Natural killer cell (primary cell): ENCODE results near the gene NR1H2. TPM values are rescaled to one million over a fixed set of nuclear protein-coding genes. Genes with fewer than 3 reads are reported as not detected.

ENCODE experiments used
- ATAC-seq, 3 donors: fragments of 150-1000 bp in 2 of 3; fragments of 200-7000 bp in 1 of 3; cut with Tn5 transposase; 1 replicate in 1 of 3; 2 replicates in 2 of 3; pipeline ENCODE4 v1.10.0; 2021; ENCODE audit warnings: mild to moderate bottlenecking in 2 of 3, moderate library complexity in 2 of 3
- DNase-seq, 2 donors: peaks; one replicate each; pipeline versions ENCODE4 v3.0.0 to v3.0.0-alpha.2; 2013 to 2021; ENCODE audit warnings: mixed read lengths in 1 of 2
- H3K27ac ChIP-seq: one replicate; pipeline ENCODE4 v1.5.1; 2013; ENCODE audit warnings: mild to moderate bottlenecking, low read length
- H3K27me3 ChIP-seq: one replicate; pipeline ENCODE4 v1.6.1; 2013; ENCODE audit warnings: low read length; ENCODE audit not compliant: control insufficient read depth, insufficient read depth
- H3K36me3 ChIP-seq: one replicate; pipeline ENCODE4 v1.6.1; 2013; ENCODE audit warnings: low read length; ENCODE audit not compliant: control insufficient read depth, insufficient read depth
- H3K4me1 ChIP-seq: one replicate; pipeline ENCODE4 v1.6.1; 2013; ENCODE audit warnings: low read length; ENCODE audit not compliant: control insufficient read depth, insufficient read depth
- H3K4me3 ChIP-seq: one replicate; pipeline ENCODE4 v1.5.1; 2013; ENCODE audit warnings: low read length
- H3K9me3 ChIP-seq: one replicate; pipeline ENCODE4 v1.6.1; 2013; ENCODE audit warnings: low read length; ENCODE audit not compliant: control insufficient read depth, insufficient read depth
- H3K27ac Mint-ChIP-seq, 2 donors: one replicate each; pipeline ENCODE4 v1.8.0; 2022; ENCODE audit warnings: mild to moderate bottlenecking in 2 of 2, mixed read lengths in 2 of 2, moderate library complexity in 1 of 2
- H3K27me3 Mint-ChIP-seq, 2 donors: one replicate each; pipeline ENCODE4 v1.8.0; 2022; ENCODE audit warnings: low read depth in 2 of 2, mixed read lengths in 2 of 2
- H3K36me3 Mint-ChIP-seq: one replicate; pipeline ENCODE4 v1.8.0; 2022; ENCODE audit warnings: mixed read lengths
- H3K4me1 Mint-ChIP-seq, 2 donors: one replicate each; pipeline ENCODE4 v1.8.0; 2022; ENCODE audit warnings: mixed read lengths in 2 of 2
- H3K4me3 Mint-ChIP-seq: one replicate; pipeline ENCODE4 v1.8.0; 2022; ENCODE audit warnings: mild to moderate bottlenecking, moderate library complexity, mixed read lengths
- H3K9me3 Mint-ChIP-seq, 2 donors: one replicate each; pipeline ENCODE4 v1.8.0; 2022; ENCODE audit warnings: mixed read lengths in 2 of 2
- CTCF ChIP-seq: fragments of 200-600 bp; IDR thresholded peaks from one replicate; pipeline ENCODE4 v1.8.0; 2022; ENCODE audit warnings: antibody characterized with exemption
- WGBS: methylation state at CpG from one replicate; pipeline ENCODE4 v1.1.7; 2013; ENCODE audit warnings: missing lambda C conversion rate; ENCODE audit not compliant: insufficient coverage; 5-methylcytosine and 5-hydroxymethylcytosine counted together
- intact Hi-C: fragments of 100-400 bp; cut with micrococcal nuclease; formaldehyde crosslinking; loops from one replicate; pipeline ENCODE4 v1.14.2; 2022
- total RNA-seq, 4 donors: library from RNA; stranded (reverse); fragments of 120-200 nt in 1 of 4; gene quantifications; one replicate each; pipeline versions ENCODE4 v1.2.3 to v1.2.4, GENCODE V29; 2013 to 2022

Gene NR1H2
- total RNA-seq, 3 donors from 2014 or later (not counting 1 experiment from before 2014, with no cell fraction given): 185 to 217 (median 211) TPM

- Histone ChIP-seq H3K27me3 (peaks cover 11% of the 10 kb centered on the region), H3K27ac (peak overlapping the region; percentile 74), H3K36me3 (no peaks in the 10 kb centered on the region), H3K4me3 (peak overlapping the region; percentile 49), H3K4me1 (peaks cover 45% of the 10 kb centered on the region), H3K9me3 (no peaks in the 10 kb centered on the region)
- Mint-ChIP-seq H3K36me3 (no peaks in the 10 kb centered on the region), H3K4me1 (peaks cover 9 to 22% of the 10 kb centered on the region in 2 donors), H3K9me3 (no peaks in the 10 kb centered on the region), H3K27ac (peak overlapping the region; percentile 77 to 92), H3K4me3 (peak overlapping the region; percentile 94), H3K27me3 (peaks cover 6 to 16% of the 10 kb centered on the region in 2 donors)
- no peak for TF ChIP-seq CTCF
- peak; percentile 87 to 93 for DNase-seq
- intact Hi-C loops: no loop called here
- ATAC-seq: peak; percentile 92 to 96 (median 92)
- WGBS: under 1% methylated on average over 48 of the region's 54 CpGs
Observed at GRCh38 chr19:50431343-50432220, 55.3 kb downstream of the NR1H2 start.

- peaks cover 11% of the 10 kb centered on the region for H3K27me3 ChIP-seq
- peaks cover 43% of the 10 kb centered on the region for H3K4me1 ChIP-seq
- peak; percentile 27 to 38 for DNase-seq
- H3K27ac ChIP-seq: peak within 1 kb of the TSS; percentile 74
- peak within 1 kb of the TSS; percentile 49 for H3K4me3 ChIP-seq
- Mint-ChIP-seq H3K36me3 (no peaks in the 10 kb centered on the region), H3K27me3 (peaks cover 13 to 20% of the 10 kb centered on the region in 2 donors), H3K27ac (peak within 1 kb of the TSS; percentile 77 to 92), H3K9me3 (no peaks in the 10 kb centered on the region), H3K4me1 (peaks cover 9 to 22% of the 10 kb centered on the region in 2 donors), H3K4me3 (peak within 1 kb of the TSS; percentile 94)
- 5% methylated on average over 40 of the region's 40 CpGs for WGBS
- intact Hi-C loops: no loop called here
- no peak for TF ChIP-seq CTCF
- no peaks in the 10 kb centered on the region for H3K9me3 ChIP-seq
- H3K36me3 ChIP-seq: no peaks in the 10 kb centered on the region
- peak in 1 of 3 donors; percentile 9 for ATAC-seq
Observed at GRCh38 chr19:50432221-50433028, 56.2 kb downstream of the NR1H2 start, which contains the start of gene MYBPC2. MYBPC2 (plus strand) TSS chr19:50432892; CDS start chr19:50432954, 62 bp downstream.

Other genes with a start within 250 kb of the NR1H2 start
- not detected for gene IZUMO2, start 213.2 kb upstream of the NR1H2 start, total RNA-seq
- not detected for gene MYH14, start 172.8 kb upstream of the NR1H2 start, total RNA-seq
- gene KCNC3, start 47.1 kb upstream of the NR1H2 start, total RNA-seq: 1 to 10 TPM in 1 of 3 donors, under 1 TPM in 2; 0.57 to 3.2 (median 0.68) TPM
- 1 to 10 TPM in 1 of 3 donors, under 1 TPM in 2; 0.94 to 1.3 (median 0.95) TPM for gene NAPSA, start 10.8 kb upstream of the NR1H2 start, total RNA-seq
- 10 to 100 TPM; 26.1 to 32.0 (median 30.2) TPM for gene POLD1, start 7.9 kb downstream of the NR1H2 start, total RNA-seq
- gene SPIB, start 42.5 kb downstream of the NR1H2 start, total RNA-seq: 1 to 10 TPM in 1 of 3 donors, under 1 TPM in 2; 0.77 to 2.8 (median 0.78) TPM
- gene MYBPC2, start 56.4 kb downstream of the NR1H2 start, total RNA-seq: under 1 TPM in 2 of 3 donors, not detected in 1; 0.09 to 0.15 TPM
- gene EMC10, start 100.0 kb downstream of the NR1H2 start, total RNA-seq: 10 to 100 TPM; 79.5 to 85.1 (median 80.1) TPM
- gene GARIN5A, start 100.4 kb downstream of the NR1H2 start, total RNA-seq: under 1 TPM in 1 of 3 donors, not detected in 2; 0.59 TPM
- gene JOSD2, start 134.7 kb downstream of the NR1H2 start, total RNA-seq: 10 to 100 TPM; 18.8 to 22.0 (median 20.3) TPM
- not detected for gene ASPDH, start 137.5 kb downstream of the NR1H2 start, total RNA-seq
- not detected for gene LRRC4B, start 192.0 kb downstream of the NR1H2 start, total RNA-seq